ENCODE measurements around the gene CLCN4.

GRCh38 chrX:10244915-10245622, 88.3 kb downstream of the CLCN4 start:
- TF ChIP-seq EP300 (IDR thresholded peaks at IDR 0.05) (no peak), CTCF (IDR thresholded peaks at IDR 0.05) (no peak), POLR2AphosphoS5 (IDR thresholded peaks at IDR 0.05) (no peak), POLR2A (IDR thresholded peaks at IDR 0.05) (no peak)

Data from stomach (tissue), 4 donors.